CD4-positive, alpha-beta T cell treated with Interleukin-6 at 100 ng/mL for 8 hours (primary cell): ENCODE results near the gene OSCP1.

Experiments
- DNase-seq: peaks from one replicate; pipeline ENCODE4 v3.0.0-alpha.2; 2020; ENCODE audit warnings: mixed read lengths, low spot score

OSCP1 gene

GRCh38 chr1:36446746-36447145 lies 3.5 kb downstream of the OSCP1 start:
- DNase-seq: no peak

- DNase-seq: peak; percentile 16
Measured at GRCh38 chr1:36446271-36446670, 4.0 kb downstream of the OSCP1 start.

GRCh38 chr1:36443297-36443696 lies 7.0 kb downstream of the OSCP1 start:
- DNase-seq: no peak

- no peak for DNase-seq
Measured at GRCh38 chr1:36442337-36442736, 7.9 kb downstream of the OSCP1 start.

GRCh38 chr1:36440646-36441045 lies 9.6 kb downstream of the OSCP1 start:
- no peak for DNase-seq

- no peak for DNase-seq
Measured at GRCh38 chr1:36440044-36440443, 10.2 kb downstream of the OSCP1 start.

- DNase-seq: no peak
Measured at GRCh38 chr1:36438715-36439114, 11.5 kb downstream of the OSCP1 start.

- DNase-seq: no peak
Measured at GRCh38 chr1:36436821-36437220, 13.4 kb downstream of the OSCP1 start.

- no peak for DNase-seq
Measured at GRCh38 chr1:36433102-36433501, 17.1 kb downstream of the OSCP1 start.

GRCh38 chr1:36432616-36433015 lies 17.6 kb downstream of the OSCP1 start:
- no peak for DNase-seq

GRCh38 chr1:36425791-36426190 lies 24.5 kb downstream of the OSCP1 start:
- DNase-seq: no peak

- no peak for DNase-seq
Measured at GRCh38 chr1:36421649-36422048, 28.6 kb downstream of the OSCP1 start.

GRCh38 chr1:36420836-36421317 lies 29.4 kb downstream of the OSCP1 start:
- DNase-seq: peak; percentile 90

GRCh38 chr1:36420409-36420808 lies 29.8 kb downstream of the OSCP1 start:
- peak; percentile 27 for DNase-seq

- DNase-seq: no peak
Measured at GRCh38 chr1:36419569-36419968, 30.7 kb downstream of the OSCP1 start.

- DNase-seq: no peak
Measured at GRCh38 chr1:36419140-36419539, 31.1 kb downstream of the OSCP1 start.

- no peak for DNase-seq
Measured at GRCh38 chr1:36417931-36418330, 32.3 kb downstream of the OSCP1 start.

GRCh38 chr1:36415661-36416326 lies 34.5 kb downstream of the OSCP1 start:
- no peak for DNase-seq

GRCh38 chr1:36414384-36414783 lies 35.9 kb downstream of the OSCP1 start:
- no peak for DNase-seq

GRCh38 chr1:36411674-36412648 lies 38.3 kb downstream of the OSCP1 start:
- peak; percentile 44 for DNase-seq

- DNase-seq: no peak
Measured at GRCh38 chr1:36408479-36408878, 41.8 kb downstream of the OSCP1 start.

GRCh38 chr1:36406440-36406839 lies 43.8 kb downstream of the OSCP1 start:
- no peak for DNase-seq

- DNase-seq: no peak
Measured at GRCh38 chr1:36402504-36402890, 47.8 kb downstream of the OSCP1 start.
